GM19438 (cell line): ENCODE measurements around the gene CUTA.

Experiments
- ATAC-seq: cut with Tn5 transposase; IDR thresholded peaks from one replicate; pipeline ENCODE4 v1.9.1; 2021; ENCODE audit warnings: low read depth; ENCODE audit not compliant: unreplicated experiment

CUTA gene

DNA sequence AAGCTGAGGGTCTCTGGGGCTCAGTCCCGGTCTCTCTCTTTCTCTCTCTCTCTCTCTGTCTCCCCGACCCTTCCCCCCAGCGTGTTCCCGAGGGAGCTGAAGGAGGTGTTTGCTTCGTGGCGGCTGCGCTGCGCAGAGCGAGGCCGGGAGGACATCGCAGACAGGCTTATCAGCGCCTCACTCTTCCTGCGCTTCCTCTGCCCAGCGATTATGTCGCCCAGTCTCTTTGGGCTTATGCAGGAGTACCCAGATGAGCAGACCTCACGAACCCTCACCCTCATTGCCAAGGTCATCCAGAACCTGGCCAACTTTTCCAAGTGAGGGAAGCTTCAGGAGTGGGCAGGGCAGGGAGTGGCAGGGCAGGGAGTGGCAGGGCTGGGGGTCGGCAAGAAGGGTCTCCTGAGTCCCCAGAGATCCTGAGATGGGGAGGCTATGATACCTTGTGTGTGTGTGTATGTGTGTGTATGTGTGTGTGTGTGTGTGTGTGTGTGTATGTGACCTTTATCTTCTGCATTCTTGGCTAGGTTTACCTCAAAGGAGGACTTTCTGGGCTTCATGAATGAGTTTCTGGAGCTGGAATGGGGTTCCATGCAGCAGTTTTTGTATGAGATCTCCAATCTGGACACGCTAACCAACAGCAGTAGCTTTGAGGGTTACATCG is 22.9 kb upstream of the CUTA start:
- ATAC-seq = no peak

GRCh38 chr6:33439956-33440648 is 22.2 kb upstream of the CUTA start:
- ATAC-seq = no peak

GRCh38 chr6:33438978-33439594 is 21.2 kb upstream of the CUTA start:
- no peak for ATAC-seq

DNA sequence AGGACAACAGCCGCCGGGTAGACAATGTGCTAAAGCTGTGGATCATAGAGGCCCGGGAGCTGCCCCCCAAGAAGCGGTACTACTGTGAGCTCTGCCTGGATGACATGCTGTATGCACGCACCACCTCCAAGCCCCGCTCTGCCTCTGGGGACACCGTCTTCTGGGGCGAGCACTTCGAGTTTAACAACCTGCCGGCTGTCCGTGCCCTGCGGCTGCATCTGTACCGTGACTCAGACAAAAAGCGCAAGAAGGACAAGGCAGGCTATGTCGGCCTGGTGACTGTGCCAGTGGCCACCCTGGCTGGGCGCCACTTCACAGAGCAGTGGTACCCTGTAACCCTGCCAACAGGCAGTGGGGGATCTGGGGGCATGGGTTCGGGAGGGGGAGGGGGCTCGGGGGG is 19.8 kb upstream of the CUTA start:
- no peak for ATAC-seq

GRCh38 chr6:33434961-33435360 is 17.1 kb upstream of the CUTA start:
- ATAC-seq = no peak

DNA sequence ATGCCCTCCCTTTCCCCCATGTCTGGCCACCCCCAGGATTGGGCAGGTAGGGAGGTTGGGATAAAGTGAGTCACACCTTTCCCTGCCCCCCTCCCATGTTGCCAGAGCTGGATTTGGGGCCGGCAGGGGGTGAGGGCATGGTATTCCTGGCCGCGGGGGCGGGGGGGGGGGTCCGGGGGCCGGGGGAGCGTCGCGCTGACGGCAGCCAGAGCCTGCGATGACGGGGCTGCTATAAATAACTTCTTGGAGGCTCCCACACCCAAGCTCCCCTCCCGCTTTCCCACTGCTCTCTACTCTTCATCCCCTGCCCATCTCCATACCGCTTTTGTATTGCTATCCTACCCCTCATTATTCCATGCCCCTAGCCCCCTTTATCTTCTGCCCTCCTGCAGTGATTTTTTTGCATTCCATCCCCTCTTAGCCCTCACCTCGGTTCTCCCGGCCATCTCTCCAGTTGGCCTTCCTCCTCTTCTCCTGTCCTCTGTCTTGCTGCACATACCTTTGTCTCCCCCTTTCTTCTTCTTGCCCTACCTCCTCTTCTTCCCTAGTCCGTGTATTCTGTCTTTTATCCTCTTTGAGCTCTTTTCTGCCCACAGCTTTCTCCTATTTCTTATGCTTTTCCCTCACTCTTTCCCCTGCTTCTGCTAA is 15.8 kb upstream of the CUTA start:
- ATAC-seq = no peak

DNA sequence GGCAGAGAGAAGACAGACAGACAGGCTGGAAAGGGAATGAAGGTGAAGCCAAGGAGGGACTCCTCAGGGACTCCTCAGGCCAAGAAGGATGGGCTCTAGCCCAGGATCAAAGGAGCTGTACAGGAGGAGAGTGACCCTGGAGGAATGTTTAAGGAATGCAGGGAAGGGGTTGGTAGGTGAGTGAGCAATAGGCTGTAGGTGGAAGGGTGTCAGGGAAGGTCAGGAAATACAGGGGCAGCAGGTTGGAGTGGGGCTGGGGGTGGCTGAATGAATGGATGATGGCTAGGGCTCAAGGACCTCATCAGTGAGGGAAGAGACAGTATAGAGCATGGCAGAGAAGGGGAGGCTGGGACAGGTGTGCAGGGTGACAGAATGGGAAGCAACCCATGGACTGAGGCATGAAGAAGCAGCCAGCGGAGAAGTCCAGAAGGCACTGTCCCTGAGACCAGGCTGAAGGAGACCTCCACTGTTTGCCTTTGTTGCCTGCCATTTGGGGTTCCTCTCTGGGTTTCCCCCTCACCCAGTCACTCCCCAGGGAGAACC is 15.2 kb upstream of the CUTA start:
- no peak for ATAC-seq

DNA sequence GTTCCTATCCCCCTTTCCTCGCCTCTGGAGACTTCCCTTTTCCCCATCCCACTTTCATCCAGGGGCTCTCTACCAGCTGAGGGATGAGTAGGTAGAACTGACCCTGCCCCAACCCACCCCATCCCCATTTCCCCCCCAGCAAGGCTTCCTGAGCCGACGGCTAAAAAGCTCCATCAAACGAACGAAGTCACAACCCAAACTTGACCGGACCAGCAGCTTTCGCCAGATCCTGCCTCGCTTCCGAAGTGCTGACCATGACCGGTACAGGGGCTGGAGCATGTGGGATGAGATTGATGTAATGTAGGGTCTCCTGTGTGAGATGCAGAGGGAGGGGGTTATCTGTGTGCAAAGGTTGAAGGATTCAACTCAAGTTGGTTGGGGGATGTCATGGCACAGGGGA is 14.6 kb upstream of the CUTA start:
- no peak for ATAC-seq

GRCh38 chr6:33431880-33432541 is 14.1 kb upstream of the CUTA start:
- no peak for ATAC-seq

DNA sequence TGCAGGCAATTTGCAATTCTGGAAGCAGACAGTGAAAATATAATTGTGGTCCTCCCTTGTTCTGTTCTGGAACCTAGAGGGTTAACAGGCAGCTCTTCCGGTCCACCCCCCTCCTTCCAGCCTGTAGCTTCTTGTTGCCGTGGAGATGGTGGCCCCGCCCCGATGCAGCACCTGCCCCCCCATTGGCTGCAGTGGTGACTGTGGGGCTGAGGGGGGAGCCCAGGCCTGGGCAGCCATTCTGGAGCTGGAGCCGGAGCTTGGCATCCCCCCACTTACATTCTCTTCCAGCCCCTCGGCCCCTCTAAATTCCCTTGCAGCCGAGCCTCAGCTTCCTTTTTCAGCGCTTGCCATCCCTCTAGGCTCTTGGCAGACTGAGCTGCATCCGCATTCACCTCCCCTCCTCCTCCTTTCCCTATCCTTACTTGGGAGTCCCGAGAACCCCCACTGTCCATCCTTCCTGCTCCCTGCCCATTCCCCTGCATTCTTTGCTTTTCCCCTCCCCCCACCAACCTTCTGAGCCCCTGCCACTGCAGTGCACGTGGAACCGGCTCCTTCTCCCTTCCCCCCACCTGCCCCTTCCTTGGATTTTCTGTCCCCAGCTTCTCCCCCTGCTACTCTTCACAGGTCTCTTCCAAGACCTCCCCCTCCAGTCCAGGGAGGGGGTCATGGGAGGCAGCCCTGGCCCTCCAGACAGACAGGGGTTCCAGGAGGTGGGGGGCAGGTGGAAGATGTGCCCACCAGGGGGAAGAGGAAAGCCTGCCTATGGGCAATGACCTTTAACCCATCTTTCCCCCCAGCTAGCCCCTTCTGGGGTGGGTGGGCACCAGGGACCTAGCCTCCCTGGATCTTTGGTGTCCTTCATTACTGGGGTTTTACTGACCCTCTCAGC is 13.3 kb upstream of the CUTA start:
- ATAC-seq = no peak

- ATAC-seq = no peak
Observed at GRCh38 chr6:33430334-33430733, 12.4 kb upstream of the CUTA start.

DNA sequence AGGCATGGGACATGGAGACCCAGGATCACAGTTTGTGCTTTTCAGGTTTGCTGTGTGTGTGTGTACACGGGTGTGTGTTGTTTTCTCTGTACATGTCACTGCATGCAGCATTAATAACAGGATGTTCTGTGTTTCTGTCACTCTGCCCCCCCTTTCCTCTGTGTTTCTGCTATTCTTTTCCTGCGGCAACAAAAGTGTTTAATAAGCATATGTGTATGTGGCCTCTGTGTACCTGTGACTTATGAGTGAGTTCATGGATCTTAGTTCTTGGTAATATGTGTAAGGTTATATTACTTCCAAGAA is 11.8 kb upstream of the CUTA start:
- no peak for ATAC-seq

DNA sequence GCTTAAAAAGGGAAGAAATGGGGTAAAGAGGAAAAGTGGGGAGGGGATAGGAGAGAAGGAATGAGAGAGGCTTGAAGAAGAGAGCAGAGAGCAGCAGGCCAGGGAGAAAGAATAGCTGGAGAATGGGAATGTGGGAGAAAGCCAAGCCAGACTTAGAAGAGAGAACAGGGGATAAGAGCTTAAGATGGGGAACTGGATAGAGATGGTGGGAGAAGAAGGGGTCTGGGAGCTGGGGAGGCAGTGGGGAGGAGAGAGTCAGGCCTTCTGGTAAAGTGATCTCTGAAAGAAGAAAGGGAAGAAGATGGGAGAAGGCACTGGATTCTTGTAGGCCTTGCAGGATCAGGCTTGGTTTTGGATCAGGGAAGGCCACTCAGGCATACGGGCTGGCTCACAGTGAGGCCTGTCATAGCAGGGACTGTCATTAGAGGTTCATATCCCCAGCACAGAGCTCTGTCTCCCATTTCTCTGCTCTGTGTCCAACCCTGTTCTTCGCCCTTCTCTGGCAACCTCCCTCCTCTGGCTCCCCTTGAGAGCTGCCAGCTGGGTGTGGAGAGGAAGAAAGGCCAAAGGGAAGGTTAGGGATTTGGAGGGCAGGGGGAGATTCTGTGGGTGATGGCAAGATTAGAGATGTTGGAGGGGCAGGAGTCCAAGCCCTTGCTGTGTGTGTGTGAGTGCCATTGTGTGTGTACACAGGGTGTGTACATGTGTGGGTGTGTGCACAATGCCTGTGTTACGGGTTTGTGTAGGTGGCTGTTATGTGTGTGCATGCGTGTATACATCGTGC is 11.3 kb upstream of the CUTA start:
- ATAC-seq = no peak

DNA sequence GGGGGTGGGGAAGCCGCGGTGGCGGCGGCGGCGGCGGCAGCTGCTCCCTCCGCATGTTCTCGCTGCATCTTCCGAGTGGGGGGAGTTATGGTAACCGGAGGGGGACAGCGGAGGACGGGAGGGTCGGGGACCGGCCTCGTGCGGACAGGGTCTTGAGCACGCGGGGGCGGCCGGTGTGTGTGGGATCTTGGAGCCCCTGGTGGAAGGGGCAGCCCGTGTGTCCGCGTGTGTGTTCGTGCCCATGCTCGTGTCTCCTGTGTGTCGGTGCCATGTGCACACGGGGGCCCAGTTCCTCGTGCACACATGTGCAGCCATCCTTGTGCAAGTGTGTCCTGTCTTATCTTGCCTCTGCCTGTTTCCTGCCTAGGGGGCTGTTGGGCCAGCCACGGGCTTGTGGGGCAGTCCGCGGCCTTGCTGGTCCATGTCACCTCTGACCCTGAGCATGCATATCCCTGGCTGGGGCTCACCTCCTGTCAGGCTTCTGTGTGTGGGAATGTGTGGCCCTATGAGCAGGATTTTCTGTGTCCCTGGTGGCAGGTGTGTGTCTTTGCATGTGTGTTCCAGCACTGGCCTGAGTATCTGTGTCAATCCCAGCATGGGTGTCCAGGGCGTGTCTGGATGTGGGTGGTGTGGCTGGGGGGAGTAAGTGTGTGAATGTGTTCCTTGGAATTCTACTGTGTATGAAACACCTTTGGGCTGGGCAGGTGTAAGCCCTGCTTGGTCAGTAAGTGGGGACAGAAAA is 10.5 kb upstream of the CUTA start:
- no peak for ATAC-seq

GRCh38 chr6:33427585-33428223 is 9.8 kb upstream of the CUTA start:
- no peak for ATAC-seq

GRCh38 chr6:33426590-33427511 is 8.9 kb upstream of the CUTA start:
- no peak for ATAC-seq
